HG02678 (cell line): ENCODE results near the gene PARG.
"Not testable (repeated sequence)": the region's sequence is repeated elsewhere in the genome, so short reads cannot be mapped to it uniquely, and the experiment has no call there.

Experiments used
- ATAC-seq: cut with Tn5 transposase; IDR thresholded peaks from one replicate; pipeline ENCODE4 v1.9.1; 2021; ENCODE audit warnings: mild to moderate bottlenecking, moderate library complexity; ENCODE audit not compliant: unreplicated experiment

The PARG gene

GRCh38 chr10:49831352-49832035, 110.3 kb downstream of the PARG start:
- ATAC-seq: no peak

GRCh38 chr10:49830846-49831245, 111.0 kb downstream of the PARG start:
- ATAC-seq: no peak

- ATAC-seq: no peak
These were observed 111.8 kb downstream of the PARG start for GRCh38 chr10:49830016-49830415.

GRCh38 chr10:49827297-49827696, 114.5 kb downstream of the PARG start:
- ATAC-seq: no peak

GRCh38 chr10:49819234-49819958, 122.4 kb downstream of the PARG start:
- no peak for ATAC-seq

- no peak for ATAC-seq
These were observed 124.0 kb downstream of the PARG start for GRCh38 chr10:49817845-49818244.

- no peak for ATAC-seq
These were observed 137.8 kb downstream of the PARG start for GRCh38 chr10:49803988-49804387.

- ATAC-seq: no peak
These were observed 143.6 kb downstream of the PARG start for GRCh38 chr10:49798275-49798674.

- ATAC-seq: no peak
These were observed 150.7 kb downstream of the PARG start for GRCh38 chr10:49791100-49791499.

GRCh38 chr10:49784681-49785080, 157.1 kb downstream of the PARG start:
- no peak for ATAC-seq

- ATAC-seq: no peak
These were observed 158.2 kb downstream of the PARG start for GRCh38 chr10:49783645-49784044.

- no peak for ATAC-seq
These were observed 160.6 kb downstream of the PARG start for GRCh38 chr10:49781247-49781646.

- ATAC-seq: no peak
These were observed 163.6 kb downstream of the PARG start for GRCh38 chr10:49778197-49778596.

GRCh38 chr10:49776851-49777250, 165.0 kb downstream of the PARG start:
- ATAC-seq: no peak

- no peak for ATAC-seq
These were observed 166.8 kb downstream of the PARG start for GRCh38 chr10:49775014-49775413.

- not testable (repeated sequence) for ATAC-seq
These were observed 168.9 kb downstream of the PARG start for GRCh38 chr10:49772944-49773343.

- ATAC-seq: not testable (repeated sequence)
These were observed 170.8 kb downstream of the PARG start for GRCh38 chr10:49771046-49771445.

- ATAC-seq: no peak
These were observed 172.1 kb downstream of the PARG start for GRCh38 chr10:49769692-49770091.

GRCh38 chr10:49768731-49769130, 173.1 kb downstream of the PARG start:
- no peak for ATAC-seq

GRCh38 chr10:49768329-49768728, 173.5 kb downstream of the PARG start:
- ATAC-seq: no peak
